HepG2 (cell line): Measurements from ENCODE around the gene LRRC45. TPM values are rescaled to one million over a fixed set of nuclear protein-coding genes. Genes with fewer than 3 reads are reported as not detected.

ENCODE experiments used
- ETV6 ChIP-seq: sonication (generic); formaldehyde crosslinking; conservative IDR thresholded peaks from 2 replicates; pipeline ENCODE4 v1.4.0; 2020; ENCODE audit warnings: missing genetic modification reagents
- FOXC1 ChIP-seq: sonication (generic); formaldehyde crosslinking; IDR thresholded peaks from 2 replicates; pipeline ENCODE4 v1.8.0; 2022; ENCODE audit warnings: mild to moderate bottlenecking, missing genetic modification reagents, borderline replicate concordance
- GATAD1 ChIP-seq: IDR thresholded peaks from 2 replicates; pipeline ENCODE4 v1.6.1; 2016; ENCODE audit warnings: missing genetic modification reagents, missing compliant biosample characterization
- HCFC1 ChIP-seq: fragments of 150-350 bp; IDR thresholded peaks from 2 replicates; pipeline ENCODE4 v1.6.1; 2014; ENCODE audit warnings: low read depth, low read length
- KLF12 ChIP-seq: sonication (generic); formaldehyde crosslinking; IDR thresholded peaks from 2 replicates; pipeline ENCODE4 v1.4.0; 2020; ENCODE audit warnings: missing genetic modification reagents, borderline replicate concordance
- MEIS2 ChIP-seq: sonication (generic); formaldehyde crosslinking; IDR thresholded peaks from 2 replicates; pipeline ENCODE4 v1.9.0; 2021; ENCODE audit warnings: mild to moderate bottlenecking, missing genetic modification reagents
- NFKB2 ChIP-seq: sonication (generic); formaldehyde crosslinking; IDR thresholded peaks from 2 replicates; pipeline ENCODE4 v1.4.0; 2020; ENCODE audit warnings: missing genetic modification reagents, borderline replicate concordance
- SP2 ChIP-seq: sonication (generic); formaldehyde crosslinking; IDR thresholded peaks from 2 replicates; pipeline ENCODE4 v1.5.1; 2020; ENCODE audit warnings: mild to moderate bottlenecking, missing genetic modification reagents
- YEATS2 ChIP-seq: sonication (generic); formaldehyde crosslinking; IDR thresholded peaks from 2 replicates; pipeline ENCODE4 v1.4.0; 2020; ENCODE audit warnings: missing genetic modification reagents, borderline replicate concordance
- ZNF260 ChIP-seq: sonication (generic); formaldehyde crosslinking; IDR thresholded peaks from 2 replicates; pipeline ENCODE4 v1.4.0; 2020; ENCODE audit warnings: missing genetic modification reagents, low read depth, mild to moderate bottlenecking, borderline replicate concordance
- ZNF326 ChIP-seq: sonication (generic); formaldehyde crosslinking; IDR thresholded peaks from 2 replicates; pipeline ENCODE4 v1.4.0; 2020; ENCODE audit warnings: missing genetic modification reagents, borderline replicate concordance
- ZNF547 ChIP-seq: sonication (generic); formaldehyde crosslinking; IDR thresholded peaks from 2 replicates; pipeline ENCODE4 v1.5.1; 2020; ENCODE audit warnings: mild to moderate bottlenecking, missing genetic modification reagents
- ZNF768 ChIP-seq: sonication (generic); formaldehyde crosslinking; IDR thresholded peaks from 2 replicates; pipeline ENCODE4 v1.4.0; 2020; ENCODE audit warnings: missing genetic modification reagents
- polyA plus RNA-seq, 8 experiments: library from polyadenylated mRNA; depleted of rRNA in 3 of 8; stranded (reverse) in 7 of 8; unstranded in 1 of 8; fragments of >200 nt; fragmentation: Illumina TruSeq in 4 of 8; extraction: Trizol in 4 of 8; gene quantifications; 2 replicates each; pipeline versions ENCODE4 v1.2.1 to v1.2.3, GENCODE V29; 2011 to 2016; ENCODE audit warnings: low read depth in 4 of 8, missing spikeins in 1 of 8, mixed read lengths in 1 of 8; ENCODE audit not compliant: insufficient read depth in 1 of 8
- total RNA-seq, 5 experiments: library from RNA; depleted of rRNA; stranded (reverse); fragments of >200 nt; fragmentation: Illumina TruSeq; extraction: Trizol; gene quantifications; 2 replicates each; pipeline ENCODE4 v1.2.3, GENCODE V29; 2016; ENCODE audit warnings: low read depth in 1 of 5
- TF ChIP-seq, protein P1 (sequence below): sonication (generic); formaldehyde crosslinking; IDR thresholded peaks from 2 replicates; pipeline ENCODE4 v1.5.1; 2020; ENCODE audit warnings: mild to moderate bottlenecking, missing genetic modification reagents, moderate library complexity
- TF ChIP-seq, protein P2 (sequence below): sonication (generic); formaldehyde crosslinking; IDR thresholded peaks from 2 replicates; pipeline ENCODE4 v1.4.0; 2020; ENCODE audit warnings: missing genetic modification reagents
- TF ChIP-seq, protein P3 (sequence below): sonication (generic); formaldehyde crosslinking; IDR thresholded peaks from 2 replicates; pipeline ENCODE4 v1.8.0; 2022; ENCODE audit warnings: mild to moderate bottlenecking, missing genetic modification reagents, moderate library complexity
- TF ChIP-seq, protein P4 (sequence below): sonication (generic); formaldehyde crosslinking; IDR thresholded peaks from 2 replicates; pipeline ENCODE4 v1.5.0; 2020; ENCODE audit warnings: mild to moderate bottlenecking, missing genetic modification reagents
- TF ChIP-seq, protein P5 (sequence below): sonication (generic); formaldehyde crosslinking; IDR thresholded peaks from 2 replicates; pipeline ENCODE4 v1.8.0; 2022; ENCODE audit warnings: mild to moderate bottlenecking, missing genetic modification reagents; ENCODE audit not compliant: insufficient replicate concordance

LRRC45 gene
- total and polyA plus RNA-seq, 2 of the 13 experiments (the other 11 are each of a cell fraction or from before 2014, with no cell fraction given): 11.6 to 48.1 TPM

DNA sequence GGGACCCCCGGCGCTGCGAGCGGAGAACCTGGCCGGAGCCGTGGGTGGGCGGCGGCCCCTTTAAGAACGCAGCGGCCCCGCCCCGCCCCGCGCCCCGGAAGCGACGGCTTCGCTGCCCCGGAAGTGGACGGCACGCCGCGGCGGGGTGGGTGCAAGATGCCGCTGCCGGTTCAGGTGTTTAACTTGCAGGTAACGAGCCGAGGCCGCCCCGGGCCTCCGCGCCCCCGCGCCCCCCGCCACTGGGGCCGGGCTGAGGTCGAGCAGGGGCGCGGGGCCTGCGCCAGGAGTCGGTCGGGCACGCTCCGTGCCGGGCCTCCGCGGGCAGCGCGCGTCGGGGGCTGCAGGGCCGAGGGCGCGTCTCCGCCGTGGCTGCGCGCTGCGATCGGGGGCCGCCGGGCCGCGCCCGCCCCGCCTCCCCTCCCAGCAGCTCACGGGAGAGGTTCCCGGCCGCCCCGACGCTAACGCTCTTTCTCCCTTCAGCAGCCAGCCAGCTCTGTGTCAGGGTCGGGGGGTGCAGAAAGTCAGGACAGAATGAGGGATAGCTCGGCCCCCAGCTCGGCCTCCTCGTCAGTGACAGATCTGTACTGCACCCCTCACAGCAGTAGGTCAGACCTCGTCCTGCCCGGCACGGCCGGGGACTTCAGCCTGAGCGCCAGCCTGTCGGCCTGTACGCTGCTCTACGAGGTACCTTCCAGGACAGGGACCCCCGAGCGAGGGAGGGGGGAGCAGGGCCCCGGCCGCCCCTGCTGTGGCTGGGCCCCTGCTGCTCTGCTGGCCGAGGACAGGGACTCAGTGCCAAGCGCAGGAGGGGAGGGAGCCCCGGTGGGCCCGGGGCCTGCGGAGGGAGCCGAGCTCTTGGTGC, 28.9 kb downstream of the LRRC45 start, which contains the start of the genes GPS1 and RFNG (continued):
- peak; percentile 73 for TF ChIP-seq SP2 (CRISPR knock-in tag)
- TF ChIP-seq ZNF768 (CRISPR knock-in tag): no peak
- TF ChIP-seq, protein P1, sequence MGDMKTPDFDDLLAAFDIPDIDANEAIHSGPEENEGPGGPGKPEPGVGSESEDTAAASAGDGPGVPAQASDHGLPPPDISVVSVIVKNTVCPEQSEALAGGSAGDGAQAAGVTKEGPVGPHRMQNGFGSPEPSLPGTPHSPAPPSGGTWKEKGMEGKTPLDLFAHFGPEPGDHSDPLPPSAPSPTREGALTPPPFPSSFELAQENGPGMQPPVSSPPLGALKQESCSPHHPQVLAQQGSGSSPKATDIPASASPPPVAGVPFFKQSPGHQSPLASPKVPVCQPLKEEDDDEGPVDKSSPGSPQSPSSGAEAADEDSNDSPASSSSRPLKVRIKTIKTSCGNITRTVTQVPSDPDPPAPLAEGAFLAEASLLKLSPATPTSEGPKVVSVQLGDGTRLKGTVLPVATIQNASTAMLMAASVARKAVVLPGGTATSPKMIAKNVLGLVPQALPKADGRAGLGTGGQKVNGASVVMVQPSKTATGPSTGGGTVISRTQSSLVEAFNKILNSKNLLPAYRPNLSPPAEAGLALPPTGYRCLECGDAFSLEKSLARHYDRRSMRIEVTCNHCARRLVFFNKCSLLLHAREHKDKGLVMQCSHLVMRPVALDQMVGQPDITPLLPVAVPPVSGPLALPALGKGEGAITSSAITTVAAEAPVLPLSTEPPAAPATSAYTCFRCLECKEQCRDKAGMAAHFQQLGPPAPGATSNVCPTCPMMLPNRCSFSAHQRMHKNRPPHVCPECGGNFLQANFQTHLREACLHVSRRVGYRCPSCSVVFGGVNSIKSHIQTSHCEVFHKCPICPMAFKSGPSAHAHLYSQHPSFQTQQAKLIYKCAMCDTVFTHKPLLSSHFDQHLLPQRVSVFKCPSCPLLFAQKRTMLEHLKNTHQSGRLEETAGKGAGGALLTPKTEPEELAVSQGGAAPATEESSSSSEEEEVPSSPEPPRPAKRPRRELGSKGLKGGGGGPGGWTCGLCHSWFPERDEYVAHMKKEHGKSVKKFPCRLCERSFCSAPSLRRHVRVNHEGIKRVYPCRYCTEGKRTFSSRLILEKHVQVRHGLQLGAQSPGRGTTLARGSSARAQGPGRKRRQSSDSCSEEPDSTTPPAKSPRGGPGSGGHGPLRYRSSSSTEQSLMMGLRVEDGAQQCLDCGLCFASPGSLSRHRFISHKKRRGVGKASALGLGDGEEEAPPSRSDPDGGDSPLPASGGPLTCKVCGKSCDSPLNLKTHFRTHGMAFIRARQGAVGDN (CRISPR knock-in tag): no peak
- no peak for TF ChIP-seq ZNF547 (CRISPR knock-in tag)
- 0 out of 2 replicates have a peak, but pooled peaks have one; percentile 2 for TF ChIP-seq NFKB2
- TF ChIP-seq, protein P2, sequence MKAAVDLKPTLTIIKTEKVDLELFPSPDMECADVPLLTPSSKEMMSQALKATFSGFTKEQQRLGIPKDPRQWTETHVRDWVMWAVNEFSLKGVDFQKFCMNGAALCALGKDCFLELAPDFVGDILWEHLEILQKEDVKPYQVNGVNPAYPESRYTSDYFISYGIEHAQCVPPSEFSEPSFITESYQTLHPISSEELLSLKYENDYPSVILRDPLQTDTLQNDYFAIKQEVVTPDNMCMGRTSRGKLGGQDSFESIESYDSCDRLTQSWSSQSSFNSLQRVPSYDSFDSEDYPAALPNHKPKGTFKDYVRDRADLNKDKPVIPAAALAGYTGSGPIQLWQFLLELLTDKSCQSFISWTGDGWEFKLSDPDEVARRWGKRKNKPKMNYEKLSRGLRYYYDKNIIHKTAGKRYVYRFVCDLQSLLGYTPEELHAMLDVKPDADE: no peak
- peak; percentile 21; the same call in 1 of the 2 replicates for TF ChIP-seq MEIS2
- TF ChIP-seq, protein P3, sequence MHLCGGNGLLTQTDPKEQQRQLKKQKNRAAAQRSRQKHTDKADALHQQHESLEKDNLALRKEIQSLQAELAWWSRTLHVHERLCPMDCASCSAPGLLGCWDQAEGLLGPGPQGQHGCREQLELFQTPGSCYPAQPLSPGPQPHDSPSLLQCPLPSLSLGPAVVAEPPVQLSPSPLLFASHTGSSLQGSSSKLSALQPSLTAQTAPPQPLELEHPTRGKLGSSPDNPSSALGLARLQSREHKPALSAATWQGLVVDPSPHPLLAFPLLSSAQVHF: no peak
- no peak for TF ChIP-seq FOXC1 (CRISPR knock-in tag)
- TF ChIP-seq, protein P4, sequence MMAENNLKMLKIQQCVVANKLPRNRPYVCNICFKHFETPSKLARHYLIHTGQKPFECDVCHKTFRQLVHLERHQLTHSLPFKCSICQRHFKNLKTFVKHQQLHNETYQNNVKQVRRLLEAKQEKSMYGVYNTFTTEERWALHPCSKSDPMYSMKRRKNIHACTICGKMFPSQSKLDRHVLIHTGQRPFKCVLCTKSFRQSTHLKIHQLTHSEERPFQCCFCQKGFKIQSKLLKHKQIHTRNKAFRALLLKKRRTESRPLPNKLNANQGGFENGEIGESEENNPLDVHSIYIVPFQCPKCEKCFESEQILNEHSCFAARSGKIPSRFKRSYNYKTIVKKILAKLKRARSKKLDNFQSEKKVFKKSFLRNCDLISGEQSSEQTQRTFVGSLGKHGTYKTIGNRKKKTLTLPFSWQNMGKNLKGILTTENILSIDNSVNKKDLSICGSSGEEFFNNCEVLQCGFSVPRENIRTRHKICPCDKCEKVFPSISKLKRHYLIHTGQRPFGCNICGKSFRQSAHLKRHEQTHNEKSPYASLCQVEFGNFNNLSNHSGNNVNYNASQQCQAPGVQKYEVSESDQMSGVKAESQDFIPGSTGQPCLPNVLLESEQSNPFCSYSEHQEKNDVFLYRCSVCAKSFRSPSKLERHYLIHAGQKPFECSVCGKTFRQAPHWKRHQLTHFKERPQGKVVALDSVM (CRISPR knock-in tag): no peak
- TF ChIP-seq, protein P5, sequence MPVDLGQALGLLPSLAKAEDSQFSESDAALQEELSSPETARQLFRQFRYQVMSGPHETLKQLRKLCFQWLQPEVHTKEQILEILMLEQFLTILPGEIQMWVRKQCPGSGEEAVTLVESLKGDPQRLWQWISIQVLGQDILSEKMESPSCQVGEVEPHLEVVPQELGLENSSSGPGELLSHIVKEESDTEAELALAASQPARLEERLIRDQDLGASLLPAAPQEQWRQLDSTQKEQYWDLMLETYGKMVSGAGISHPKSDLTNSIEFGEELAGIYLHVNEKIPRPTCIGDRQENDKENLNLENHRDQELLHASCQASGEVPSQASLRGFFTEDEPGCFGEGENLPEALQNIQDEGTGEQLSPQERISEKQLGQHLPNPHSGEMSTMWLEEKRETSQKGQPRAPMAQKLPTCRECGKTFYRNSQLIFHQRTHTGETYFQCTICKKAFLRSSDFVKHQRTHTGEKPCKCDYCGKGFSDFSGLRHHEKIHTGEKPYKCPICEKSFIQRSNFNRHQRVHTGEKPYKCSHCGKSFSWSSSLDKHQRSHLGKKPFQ: peak; percentile 41
- peak; percentile 58; the same call in 1 of the 2 replicates for TF ChIP-seq HCFC1
- no peak for TF ChIP-seq ETV6
- 0 out of 2 replicates have a peak, but pooled peaks have one; percentile 47 for TF ChIP-seq YEATS2 (CRISPR knock-in tag)
- peak; percentile 92 for TF ChIP-seq GATAD1 (CRISPR knock-in tag)
- TF ChIP-seq ZNF326 (CRISPR knock-in tag): no peak
- peak; percentile 78; the same call in 1 of the 2 replicates for TF ChIP-seq KLF12 (CRISPR knock-in tag)
- no peak for TF ChIP-seq ZNF260 (CRISPR knock-in tag)
